ENCODE measurements around the gene EVC.

GRCh38 chr4:5707778-5708448 is 3.1 kb upstream of the EVC start:
- TF ChIP-seq ZNF274 (IDR thresholded peaks at IDR 0.05; ENCODE audit: low read depth, low read length) (no peak), YY1 (IDR thresholded peaks at IDR 0.05; ENCODE audit: insufficient read depth, insufficient read length) (no peak)

All from NT2/D1 (cell line).